GM12801 (cell line): ENCODE results near the gene MNT.

Experiments
- CTCF ChIP-seq: IDR thresholded peaks from one replicate; pipeline ENCODE4 v1.5.1; 2011; ENCODE audit warnings: control low read depth; ENCODE audit not compliant: insufficient read length; ENCODE audit errors: extremely low read depth

The MNT gene

GRCh38 chr17:2347805-2348685, 52.8 kb downstream of the MNT start:
- no peak for TF ChIP-seq CTCF

GRCh38 chr17:2346475-2346874, 54.4 kb downstream of the MNT start:
- TF ChIP-seq CTCF = no peak

- no peak for TF ChIP-seq CTCF
Measured at GRCh38 chr17:2344528-2344927, 56.3 kb downstream of the MNT start.

- no peak for TF ChIP-seq CTCF
Measured at GRCh38 chr17:2343421-2343820, 57.4 kb downstream of the MNT start.

GRCh38 chr17:2338315-2338657, 62.6 kb downstream of the MNT start:
- no peak for TF ChIP-seq CTCF

GRCh38 chr17:2337544-2338314, 63.1 kb downstream of the MNT start:
- TF ChIP-seq CTCF = no peak

- no peak for TF ChIP-seq CTCF
Measured at GRCh38 chr17:2336852-2337543, 63.9 kb downstream of the MNT start, which contains the start of gene SGSM2. TSS of gene SGSM2 (plus strand) at chr17:2337501. CDS start at chr17:2337689, 188 bp downstream.
